H1 (cell line): ENCODE results near the gene ROBO2. TPM values are rescaled to one million over a fixed set of nuclear protein-coding genes. Genes with fewer than 3 reads are reported as not detected.

Experiments used
- CTCF ChIA-PET: fragments of 300-600 bp; sonication (Branson Sonifier 250); formaldehyde crosslinking; loops from one replicate; lab custom pipeline; 2021; ENCODE audit not compliant: partially characterized antibody; lab: Charles Lee
- POLR2A ChIA-PET: fragments of 300-600 bp; sonication (Branson Sonifier 250); formaldehyde crosslinking; loops from one replicate; lab custom pipeline; 2021; ENCODE audit warnings: inconsistent platforms; ENCODE audit not compliant: partially characterized antibody; lab: Charles Lee
- DNase-seq, 2 experiments: peaks; one replicate each; pipeline versions ENCODE4 v3.0.0 to v3.0.0-alpha.2; 2010 to 2022; ENCODE audit warnings: low spot score in 2 of 2, low read depth in 1 of 2, mixed read lengths in 1 of 2
- FAIRE-seq: peaks from 2 replicates; lab custom pipeline; 2011; peaks lifted over from hg19 to GRCh38; lab: Jason Lieb, UNC
- H2AFZ ChIP-seq: 2 replicates; pipeline ENCODE4 v1.8.1; 2012; ENCODE audit warnings: low read length, inconsistent platforms
- H2AK5ac ChIP-seq: 2 replicates; pipeline ENCODE4 v1.6.1; 2013; ENCODE audit warnings: low read depth, low read length
- H2BK120ac ChIP-seq: replicated peaks from 2 replicates; pipeline ENCODE3; 2013; ENCODE audit warnings: low read depth, low read length, inconsistent platforms
- H2BK12ac ChIP-seq: 2 replicates; pipeline ENCODE4 v1.6.1; 2013; ENCODE audit warnings: low read depth, low read length
- H2BK15ac ChIP-seq: 2 replicates; pipeline ENCODE4 v1.6.1; 2013; ENCODE audit warnings: low read length
- H2BK20ac ChIP-seq: 2 replicates; pipeline ENCODE4 v1.6.1; 2013; ENCODE audit warnings: low read length
- H2BK5ac ChIP-seq: 2 replicates; pipeline ENCODE4 v1.6.1; 2013; ENCODE audit warnings: low read depth, low read length
- H3K14ac ChIP-seq: 2 replicates; pipeline ENCODE4 v1.6.1; 2013; ENCODE audit warnings: inconsistent platforms; ENCODE audit not compliant: insufficient read length
- H3K18ac ChIP-seq: 2 replicates; pipeline ENCODE4 v1.6.1; 2013; ENCODE audit warnings: low read length; ENCODE audit errors: extremely low read depth
- H3K23ac ChIP-seq: 2 replicates; pipeline ENCODE4 v1.6.1; 2013; ENCODE audit warnings: inconsistent platforms; ENCODE audit not compliant: insufficient read length
- H3K23me2 ChIP-seq: 2 replicates; pipeline ENCODE4 v1.6.1; 2013; ENCODE audit warnings: low read depth, low read length
- H3K27ac ChIP-seq: 2 replicates; pipeline ENCODE4 v1.6.1; 2011; ENCODE audit warnings: low read depth, low read length, inconsistent platforms
- H3K27me3 ChIP-seq, 4 experiments: replicated peaks in 1 of 4; 1 replicate in 1 of 4; 2 replicates in 3 of 4; pipeline versions ENCODE4 v1.6.1 to v1.8.1; 2011 to 2013; ENCODE audit warnings: low read length in 3 of 4, mild to moderate bottlenecking in 3 of 4, inconsistent platforms in 2 of 4, mixed read lengths in 2 of 4, moderate library complexity in 1 of 4; ENCODE audit not compliant: control insufficient read depth in 3 of 4, insufficient read depth in 3 of 4; ENCODE audit errors: extremely low read depth in 1 of 4
- H3K36me3 ChIP-seq, 4 experiments: 2 replicates each; pipeline versions ENCODE4 v1.6.1 to v1.8.1; 2011 to 2013; ENCODE audit warnings: mild to moderate bottlenecking in 4 of 4, low read length in 3 of 4, moderate library complexity in 2 of 4, control low read depth in 1 of 4, inconsistent platforms in 1 of 4; ENCODE audit not compliant: insufficient read depth in 4 of 4, control insufficient read depth in 2 of 4
- H3K4ac ChIP-seq: replicated peaks from 2 replicates; pipeline ENCODE3; 2013; ENCODE audit warnings: low read length, low read depth, mixed read lengths, inconsistent platforms; ENCODE audit not compliant: insufficient read length
- H3K4me1 ChIP-seq, 4 experiments: replicated peaks in 1 of 4; 1 replicate in 1 of 4; 2 replicates in 3 of 4; pipeline versions ENCODE4 v1.6.1 to v1.8.1; 2011 to 2013; ENCODE audit warnings: low read length in 3 of 4, inconsistent platforms in 2 of 4, mixed read lengths in 1 of 4; ENCODE audit not compliant: insufficient read depth in 4 of 4, control insufficient read depth in 3 of 4
- H3K4me2 ChIP-seq, 2 experiments: 2 replicates each; pipeline versions ENCODE4 v1.6.1 to v1.8.1; 2011 to 2013; ENCODE audit warnings: low read depth in 2 of 2, low read length in 2 of 2, control low read depth in 1 of 2, inconsistent platforms in 1 of 2, mild to moderate bottlenecking in 1 of 2; ENCODE audit not compliant: insufficient read depth in 1 of 2
- H3K4me3 ChIP-seq, 4 experiments: fragments of 200-600, 300-600 bp in 1 of 4; sonication (generic), shearing (Covaris generic), sonication (Bioruptor Twin) in 1 of 4; 2 replicates each; pipeline versions ENCODE4 v1.5.1 to v1.8.1; 2011 to 2016; ENCODE audit warnings: low read length in 4 of 4, low read depth in 3 of 4, control low read depth in 2 of 4, inconsistent platforms in 2 of 4, mild to moderate bottlenecking in 2 of 4, mixed read lengths in 1 of 4, moderate library complexity in 1 of 4; ENCODE audit not compliant: insufficient read depth in 2 of 4; ENCODE audit errors: extremely low read depth in 1 of 4
- H3K56ac ChIP-seq: replicated peaks from 2 replicates; pipeline ENCODE3; 2013; ENCODE audit warnings: low read depth, mild to moderate bottlenecking, mixed read lengths, low read length, inconsistent platforms; ENCODE audit not compliant: insufficient read length
- H3K79me1 ChIP-seq: 2 replicates; pipeline ENCODE4 v1.6.1; 2013; ENCODE audit warnings: low read depth, low read length, control low read depth
- H3K79me2 ChIP-seq, 2 experiments: 2 replicates each; pipeline versions ENCODE4 v1.6.1 to v1.8.1; 2012 to 2013; ENCODE audit warnings: low read length in 2 of 2, mild to moderate bottlenecking in 2 of 2, inconsistent platforms in 1 of 2; ENCODE audit not compliant: insufficient read depth in 2 of 2, control insufficient read depth in 1 of 2
- H3K9ac ChIP-seq, 4 experiments: replicated peaks in 1 of 4; 1 replicate in 1 of 4; 2 replicates in 3 of 4; pipeline versions ENCODE4 v1.6.1 to v1.8.1; 2011 to 2013; ENCODE audit warnings: low read depth in 3 of 4, low read length in 3 of 4, control low read depth in 2 of 4, mild to moderate bottlenecking in 2 of 4, moderate library complexity in 2 of 4, inconsistent platforms in 1 of 4; ENCODE audit errors: extremely low read depth in 1 of 4
- H3K9me3 ChIP-seq, 2 experiments: 2 replicates each; pipeline versions ENCODE4 v1.6.1 to v1.8.1; 2012 to 2013; ENCODE audit warnings: mild to moderate bottlenecking in 2 of 2, moderate library complexity in 2 of 2, control low read depth in 1 of 2, inconsistent platforms in 1 of 2, low read depth in 1 of 2, low read length in 1 of 2, mixed read lengths in 1 of 2; ENCODE audit not compliant: insufficient read depth in 2 of 2
- H4K20me1 ChIP-seq, 2 experiments: replicated peaks in 1 of 2; 2 replicates each; pipeline versions ENCODE3 to v1.8.1; 2011 to 2013; ENCODE audit warnings: inconsistent platforms in 2 of 2, low read length in 2 of 2, mild to moderate bottlenecking in 1 of 2; ENCODE audit not compliant: insufficient read depth in 2 of 2, control insufficient read depth in 1 of 2
- H4K5ac ChIP-seq: 2 replicates; pipeline ENCODE4 v1.6.1; 2013; ENCODE audit warnings: low read length, low read depth, mixed read lengths, inconsistent platforms; ENCODE audit not compliant: insufficient read length
- H4K8ac ChIP-seq: 2 replicates; pipeline ENCODE4 v1.8.0; 2013; ENCODE audit warnings: mild to moderate bottlenecking, moderate library complexity, low read length, inconsistent platforms; ENCODE audit not compliant: insufficient read depth; ENCODE audit errors: extremely low read depth
- H4K91ac ChIP-seq: replicated peaks from 2 replicates; pipeline ENCODE3; 2013; ENCODE audit warnings: low read length, mixed read lengths, inconsistent platforms; ENCODE audit not compliant: insufficient read length
- ASH2L ChIP-seq: fragments of 200-600, 300-600 bp; sonication (generic); IDR thresholded peaks from one replicate; pipeline ENCODE4 v1.7.1; 2017; ENCODE audit warnings: low read length
- ATF3 ChIP-seq: IDR thresholded peaks from 2 replicates; pipeline ENCODE4 v1.6.1; 2011; ENCODE audit warnings: low read depth, mild to moderate bottlenecking, low read length; ENCODE audit not compliant: insufficient read depth
- CHD2 ChIP-seq: IDR thresholded peaks from 2 replicates; pipeline ENCODE4 v1.6.1; 2012; ENCODE audit warnings: low read length, improper control_type of control experiment
- HDAC2 ChIP-seq, 2 experiments: fragments of 300-600 bp in 1 of 2; sonication (generic) in 1 of 2; IDR thresholded peaks; 2 replicates each; pipeline ENCODE4 v1.6.1; 2011 to 2012; ENCODE audit warnings: low read depth in 2 of 2, low read length in 2 of 2, mild to moderate bottlenecking in 2 of 2, moderate library complexity in 2 of 2, borderline replicate concordance in 1 of 2, inconsistent platforms in 1 of 2
- SIN3A ChIP-seq, 2 experiments: IDR thresholded peaks in 1 of 2; conservative IDR thresholded peaks in 1 of 2; 2 replicates each; pipeline ENCODE4 v1.6.1; 2011 to 2012; ENCODE audit warnings: low read length in 2 of 2, improper control_type of control experiment in 1 of 2, low read depth in 1 of 2, mild to moderate bottlenecking in 1 of 2
- TEAD4 ChIP-seq: IDR thresholded peaks from 2 replicates; pipeline ENCODE4 v1.6.1; 2012; ENCODE audit warnings: low read depth, low read length, inconsistent platforms, mixed read lengths
- WGBS, 2 experiments: shearing (Covaris generic) in 1 of 2; methylation state at CpG; one replicate each; pipeline versions ENCODE4 v1.1.6 to v1.1.7; 2013 to 2015; ENCODE audit warnings: low lambda C conversion rate in 2 of 2, mixed read lengths in 2 of 2, inconsistent platforms in 1 of 2, low coverage in 1 of 2, missing lambda C conversion rate in 1 of 2; ENCODE audit not compliant: insufficient replicate concordance in 2 of 2, insufficient coverage in 1 of 2, insufficient read length in 1 of 2; ENCODE audit errors: extremely low coverage in 1 of 2, missing lambda C conversion rate in 1 of 2; 5-methylcytosine and 5-hydroxymethylcytosine counted together
- polyA plus RNA-seq, 7 experiments: library from polyadenylated mRNA; depleted of rRNA in 3 of 7; stranded (reverse) in 5 of 7; unstranded in 2 of 7; fragments of >200 nt in 5 of 7; fragments of 200-250 nt in 2 of 7; gene quantifications; 1 replicate in 5 of 7; 2 replicates in 1 of 7; 4 replicates in 1 of 7; pipeline versions ENCODE4 v1.2.1 to v1.2.3, GENCODE V29; 2011 to 2013; ENCODE audit warnings: missing spikeins in 2 of 7, mixed read lengths in 2 of 7
- total RNA-seq: library from RNA; stranded (reverse); fragmentation: NEBNext Ultra II Directional; extraction: Animal tissue kit (Norgen Biotek cat#: 25700); gene quantifications from 2 replicates; pipeline ENCODE4 v1.2.1, GENCODE V29; 2021

The ROBO2 gene
- total and polyA plus RNA-seq, 2 of the 8 experiments (the other 6 are each of a cell fraction or from before 2014, with no cell fraction given): 1.5 to 2.9 TPM

GRCh38 chr3:76997733-76998132 lies 42.2 kb upstream of the ROBO2 start:
- H3K4ac ChIP-seq: no peak overlapping the region
- ChIA-PET CTCF (interaction anchor here (0.9 kb wide), 1 partner anchor 324 kb away, joined by 3 read pairs; no protein-coding TSS in a partner anchor), POLR2A (no interaction called here)
- no peaks in the 10 kb centered on the region for H3K23me2 ChIP-seq
- no peak overlapping the region for H4K5ac ChIP-seq
- no peaks in the 10 kb centered on the region for H3K27me3 ChIP-seq
- H3K4me2 ChIP-seq: no peak overlapping the region
- 97% methylated on average over 2 of the region's 2 CpGs; no CpG with 5 or more reads in 1 of the 2 experiments for WGBS, 2 experiments
- no peak for DNase-seq
- no peak overlapping the region for H4K91ac ChIP-seq
- H3K79me1 ChIP-seq: no peaks in the 10 kb centered on the region
- no peak overlapping the region for H2AK5ac ChIP-seq
- H4K8ac ChIP-seq: no peak overlapping the region
- H4K20me1 ChIP-seq: no peaks in the 10 kb centered on the region
- H2BK12ac ChIP-seq: no peak overlapping the region
- H3K9ac ChIP-seq: no peak overlapping the region
- no peak overlapping the region for H2BK15ac ChIP-seq
- H2AFZ ChIP-seq: no peak overlapping the region
- no peak overlapping the region for H3K18ac ChIP-seq
- no peaks in the 10 kb centered on the region for H3K79me2 ChIP-seq
- TF ChIP-seq CHD2: no peak
- no peak for TF ChIP-seq HDAC2 (IDR thresholded peaks at IDR 0.05; ENCODE audit: borderline replicate concordance in 1 of 2, low read depth in 2 of 2, low read length in 2 of 2)
- no peak for TF ChIP-seq SIN3A (conservative IDR thresholded peaks at IDR 0.05 in 1 of 2, IDR thresholded peaks at IDR 0.05 in 1 of 2; ENCODE audit: low read depth in 1 of 2, low read length in 2 of 2)
- TF ChIP-seq ATF3: no peak
- no peak for TF ChIP-seq ASH2L
- TF ChIP-seq TEAD4: no peak
- TF ChIP-seq, all 59 proteins: peak for 0
- no peak for FAIRE-seq
- H2BK20ac ChIP-seq: no peak overlapping the region
- H2BK120ac ChIP-seq: no peak overlapping the region
- no peak overlapping the region for H3K23ac ChIP-seq
- H3K36me3 ChIP-seq: no peaks in the 10 kb centered on the region; a peak in 1 of 8 replicates
- H3K14ac ChIP-seq: no peak overlapping the region
- no peak overlapping the region for H3K27ac ChIP-seq
- H3K4me1 ChIP-seq: no peaks in the 10 kb centered on the region
- no peaks in the 10 kb centered on the region for H3K9me3 ChIP-seq
- no peak overlapping the region for H3K4me3 ChIP-seq
- H3K56ac ChIP-seq: no peak overlapping the region
- no peak overlapping the region for H2BK5ac ChIP-seq
